Measurements from ENCODE around the gene GNA12.

GNA12 gene

GRCh38 chr7:2834748-2835441 is 9.2 kb downstream of the GNA12 start:
- no peak for DNase-seq

- DNase-seq, result no peak
Measured at GRCh38 chr7:2833083-2833910, 10.8 kb downstream of the GNA12 start.

- DNase-seq, result no peak
Measured at GRCh38 chr7:2832461-2832860, 11.6 kb downstream of the GNA12 start.

- no peak for DNase-seq
Measured at GRCh38 chr7:2830609-2831376, 13.3 kb downstream of the GNA12 start.

- no peak for DNase-seq
Measured at GRCh38 chr7:2829040-2829439, 15.1 kb downstream of the GNA12 start.

GRCh38 chr7:2826771-2827170 is 17.3 kb downstream of the GNA12 start:
- no peak for DNase-seq

GRCh38 chr7:2825559-2826227 is 18.4 kb downstream of the GNA12 start:
- no peak for DNase-seq

- DNase-seq, result no peak
Measured at GRCh38 chr7:2824678-2825461, 19.2 kb downstream of the GNA12 start.

GRCh38 chr7:2824026-2824677 is 20.0 kb downstream of the GNA12 start:
- DNase-seq, result no peak

GRCh38 chr7:2823130-2823529 is 21.0 kb downstream of the GNA12 start:
- no peak for DNase-seq

- no peak for DNase-seq
Measured at GRCh38 chr7:2821842-2822507, 22.1 kb downstream of the GNA12 start.

- DNase-seq, result peak in 1 of 2 experiments; percentile 6
Measured at GRCh38 chr7:2821161-2821841, 22.8 kb downstream of the GNA12 start.

- no peak for DNase-seq
Measured at GRCh38 chr7:2820508-2820934, 23.6 kb downstream of the GNA12 start.

GRCh38 chr7:2819954-2820397 is 24.1 kb downstream of the GNA12 start:
- DNase-seq, result no peak

- DNase-seq, result no peak
Measured at GRCh38 chr7:2819161-2819953, 24.8 kb downstream of the GNA12 start.

- DNase-seq, result no peak
Measured at GRCh38 chr7:2818653-2819052, 25.5 kb downstream of the GNA12 start.

- no peak for DNase-seq
Measured at GRCh38 chr7:2818121-2818520, 26.0 kb downstream of the GNA12 start.

GRCh38 chr7:2817456-2817855 is 26.7 kb downstream of the GNA12 start:
- no peak for DNase-seq

- no peak for DNase-seq
Measured at GRCh38 chr7:2815875-2816245, 28.2 kb downstream of the GNA12 start.

Data from NCI-H524 (cell line).